NCI-H774 (cell line): ENCODE measurements around the gene KLK13.
A peak's percentile ranks its signal among the peaks of the same experiment; 100 is the strongest.

Experiments used
- DNase-seq: peaks from one replicate; lab custom pipeline; 2025; lab: John Stamatoyannopoulos, UW

Gene KLK13

GRCh38 chr19:51060973-51061372 lies 3.9 kb downstream of the KLK13 start:
- DNase-seq: no peak

- DNase-seq: no peak
These were observed 4.6 kb downstream of the KLK13 start for GRCh38 chr19:51060336-51060735.

GRCh38 chr19:51059715-51060114 lies 5.2 kb downstream of the KLK13 start:
- DNase-seq: no peak

- DNase-seq: no peak
These were observed 9.0 kb downstream of the KLK13 start for GRCh38 chr19:51055866-51056265.

- DNase-seq: no peak
These were observed 17.9 kb downstream of the KLK13 start for GRCh38 chr19:51047031-51047335.

- no peak for DNase-seq
These were observed 20.6 kb downstream of the KLK13 start for GRCh38 chr19:51044327-51044726.

GRCh38 chr19:51043497-51043896 lies 21.4 kb downstream of the KLK13 start:
- no peak for DNase-seq

- DNase-seq: no peak
These were observed 24.7 kb downstream of the KLK13 start for GRCh38 chr19:51040151-51040550.

- DNase-seq: no peak
These were observed 28.4 kb downstream of the KLK13 start for GRCh38 chr19:51036519-51036918.

GRCh38 chr19:51034704-51035103 lies 30.2 kb downstream of the KLK13 start, which contains the start of gene KLK12:
KLK12 (minus strand) TSS chr19:51035002; CDS start chr19:51034621, 381 bp downstream.
- peak; percentile 53 for DNase-seq

- DNase-seq: no peak
These were observed 33.0 kb downstream of the KLK13 start for GRCh38 chr19:51031880-51032225.

- no peak for DNase-seq
These were observed 33.5 kb downstream of the KLK13 start for GRCh38 chr19:51031220-51031879.

- no peak for DNase-seq
These were observed 34.3 kb downstream of the KLK13 start for GRCh38 chr19:51030631-51031030.

- DNase-seq: no peak
These were observed 35.2 kb downstream of the KLK13 start for GRCh38 chr19:51029718-51030117.

- DNase-seq: no peak
These were observed 37.0 kb downstream of the KLK13 start for GRCh38 chr19:51027873-51028272.

- DNase-seq: no peak
These were observed 37.6 kb downstream of the KLK13 start for GRCh38 chr19:51027126-51027806.

- DNase-seq: peak; percentile 27
These were observed 38.4 kb downstream of the KLK13 start, which contains the start of gene KLK11 for GRCh38 chr19:51026554-51026831. KLK11 (minus strand) TSS chr19:51026616; CDS start chr19:51025631, 985 bp downstream.

- DNase-seq: no peak
These were observed 38.9 kb downstream of the KLK13 start for GRCh38 chr19:51025809-51026553.

- DNase-seq: no peak
These were observed 39.5 kb downstream of the KLK13 start for GRCh38 chr19:51025401-51025800.

GRCh38 chr19:51024924-51025323 lies 40.0 kb downstream of the KLK13 start:
- DNase-seq: peak; percentile 3

GRCh38 chr19:51023946-51024345 lies 40.9 kb downstream of the KLK13 start:
- DNase-seq: no peak

- no peak for DNase-seq
These were observed 42.4 kb downstream of the KLK13 start for GRCh38 chr19:51022526-51022925.

- peak; percentile 38 for DNase-seq
These were observed 43.8 kb downstream of the KLK13 start for GRCh38 chr19:51020988-51021651.
